Parathyroid adenoma (tissue), 2 donors: ENCODE results near the gene ABHD4.
"Not testable (repeated sequence)": the region's sequence is repeated elsewhere in the genome, so short reads cannot be mapped to it uniquely, and the experiment has no call there.

Experiments used
- H2AFZ ChIP-seq: fragments of 300-600 bp; sonication (generic); one replicate; pipeline ENCODE4 v1.7.0; 2017; ENCODE audit warnings: antibody characterized with exemption, mild to moderate bottlenecking
- H3K27ac ChIP-seq: fragments of 300-600 bp; sonication (generic); one replicate; pipeline ENCODE4 v1.7.0; 2017
- H3K27me3 ChIP-seq: fragments of 300-600 bp; sonication (generic); one replicate; pipeline ENCODE4 v1.7.0; 2017; ENCODE audit warnings: low read length; ENCODE audit not compliant: control insufficient read depth, insufficient read depth
- H3K36me3 ChIP-seq: fragments of 300-600 bp; sonication (generic); one replicate; pipeline ENCODE4 v1.7.0; 2017; ENCODE audit warnings: low read length; ENCODE audit not compliant: control insufficient read depth, insufficient read depth
- H3K4me1 ChIP-seq: fragments of 300-600 bp; sonication (generic); one replicate; pipeline ENCODE4 v1.7.0; 2017; ENCODE audit warnings: control low read depth
- H3K4me2 ChIP-seq: fragments of 300-600 bp; sonication (generic); one replicate; pipeline ENCODE4 v1.7.0; 2017; ENCODE audit warnings: low read length
- H3K4me3 ChIP-seq: fragments of 300-600 bp; sonication (generic); one replicate; pipeline ENCODE4 v1.7.0; 2017; ENCODE audit warnings: low read depth, low read length
- H3K79me2 ChIP-seq: fragments of 300-600 bp; sonication (generic); one replicate; pipeline ENCODE4 v1.7.0; 2017; ENCODE audit warnings: control low read depth
- H3K9ac ChIP-seq: fragments of 300-600 bp; sonication (generic); one replicate; pipeline ENCODE4 v1.7.0; 2017; ENCODE audit warnings: mild to moderate bottlenecking
- H3K9me3 ChIP-seq: fragments of 300-600 bp; sonication (generic); one replicate; pipeline ENCODE4 v1.7.0; 2017; ENCODE audit warnings: low read length; ENCODE audit not compliant: control insufficient read depth
- TF ChIP-seq, protein P1 (sequence below): fragments of 300-600 bp; sonication (generic); IDR thresholded peaks from one replicate; pipeline ENCODE4 v1.7.0; 2017; ENCODE audit warnings: antibody characterized with exemption, mild to moderate bottlenecking
- donor health status: primary hyperparathyroidism.

The ABHD4 gene

DNA sequence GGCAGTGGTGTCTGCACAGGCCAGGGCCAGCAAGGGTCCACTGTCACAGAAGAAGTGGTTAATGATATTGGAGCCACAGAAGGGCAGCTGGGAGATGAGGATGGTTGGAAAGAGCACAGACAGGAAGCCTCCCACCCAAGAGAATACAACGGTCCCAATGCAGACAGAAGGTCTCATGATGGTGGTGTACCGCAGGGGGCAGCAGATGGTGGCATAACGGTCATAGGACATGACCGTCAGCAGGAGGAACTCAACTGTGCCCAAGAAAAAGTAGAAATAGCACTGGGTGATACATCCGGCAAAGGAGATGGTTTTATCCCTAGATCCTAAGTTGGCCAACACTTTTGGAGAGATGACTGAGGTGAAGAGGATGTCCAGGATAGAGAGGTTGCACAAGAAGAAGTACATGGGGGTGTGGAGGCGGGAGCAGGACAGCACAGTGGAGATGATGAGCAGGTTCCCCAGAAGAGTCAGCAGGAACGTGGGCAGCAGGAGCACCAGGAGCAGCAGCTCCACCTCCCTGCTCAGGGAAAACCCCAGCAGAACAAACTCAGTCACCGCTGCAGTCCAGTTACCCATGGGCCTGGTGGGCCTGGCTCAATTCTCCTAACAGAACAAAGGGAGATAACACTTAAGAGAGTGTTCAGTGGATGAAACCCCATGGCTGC is 36.3 kb downstream of the ABHD4 start:
- TF ChIP-seq, protein P1, sequence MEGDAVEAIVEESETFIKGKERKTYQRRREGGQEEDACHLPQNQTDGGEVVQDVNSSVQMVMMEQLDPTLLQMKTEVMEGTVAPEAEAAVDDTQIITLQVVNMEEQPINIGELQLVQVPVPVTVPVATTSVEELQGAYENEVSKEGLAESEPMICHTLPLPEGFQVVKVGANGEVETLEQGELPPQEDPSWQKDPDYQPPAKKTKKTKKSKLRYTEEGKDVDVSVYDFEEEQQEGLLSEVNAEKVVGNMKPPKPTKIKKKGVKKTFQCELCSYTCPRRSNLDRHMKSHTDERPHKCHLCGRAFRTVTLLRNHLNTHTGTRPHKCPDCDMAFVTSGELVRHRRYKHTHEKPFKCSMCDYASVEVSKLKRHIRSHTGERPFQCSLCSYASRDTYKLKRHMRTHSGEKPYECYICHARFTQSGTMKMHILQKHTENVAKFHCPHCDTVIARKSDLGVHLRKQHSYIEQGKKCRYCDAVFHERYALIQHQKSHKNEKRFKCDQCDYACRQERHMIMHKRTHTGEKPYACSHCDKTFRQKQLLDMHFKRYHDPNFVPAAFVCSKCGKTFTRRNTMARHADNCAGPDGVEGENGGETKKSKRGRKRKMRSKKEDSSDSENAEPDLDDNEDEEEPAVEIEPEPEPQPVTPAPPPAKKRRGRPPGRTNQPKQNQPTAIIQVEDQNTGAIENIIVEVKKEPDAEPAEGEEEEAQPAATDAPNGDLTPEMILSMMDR: no peak
- H3K27ac ChIP-seq: no peak overlapping the region
- H3K4me2 ChIP-seq: no peak overlapping the region
- no peak overlapping the region for H3K4me3 ChIP-seq
- no peaks in the 10 kb centered on the region for H3K27me3 ChIP-seq
- H3K9ac ChIP-seq: no peak overlapping the region
- no peak overlapping the region for H2AFZ ChIP-seq
- no peaks in the 10 kb centered on the region for H3K36me3 ChIP-seq
- H3K9me3 ChIP-seq: no peaks in the 10 kb centered on the region
- H3K4me1 ChIP-seq: no peaks in the 10 kb centered on the region
- no peaks in the 10 kb centered on the region for H3K79me2 ChIP-seq

DNA sequence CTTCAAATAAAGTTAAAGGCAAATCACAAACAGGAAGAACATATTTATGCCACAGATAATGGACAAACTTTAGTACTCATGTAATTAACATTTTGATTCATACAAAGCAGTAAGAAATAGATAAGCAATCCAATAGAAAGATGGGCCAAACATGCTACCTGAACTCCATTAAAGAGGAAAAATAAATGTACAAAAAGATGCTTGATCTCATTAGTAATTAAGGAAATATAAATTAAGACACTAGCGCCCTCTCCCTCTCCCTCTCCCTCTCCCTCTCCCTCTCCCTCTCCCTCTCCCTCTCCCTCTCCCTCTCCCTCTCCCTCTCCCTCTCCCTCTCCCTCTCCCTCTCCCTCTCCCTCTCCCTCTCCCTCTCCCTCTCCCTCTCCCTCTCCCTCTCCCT is 37.9 kb downstream of the ABHD4 start:
- H3K36me3 ChIP-seq, H3K79me2 ChIP-seq, H3K9me3 ChIP-seq, H3K9ac ChIP-seq, H3K4me3 ChIP-seq, H3K27ac ChIP-seq, H2AFZ ChIP-seq, H3K4me1 ChIP-seq, H3K4me2 ChIP-seq, H3K27me3 ChIP-seq: not testable (repeated sequence)

DNA sequence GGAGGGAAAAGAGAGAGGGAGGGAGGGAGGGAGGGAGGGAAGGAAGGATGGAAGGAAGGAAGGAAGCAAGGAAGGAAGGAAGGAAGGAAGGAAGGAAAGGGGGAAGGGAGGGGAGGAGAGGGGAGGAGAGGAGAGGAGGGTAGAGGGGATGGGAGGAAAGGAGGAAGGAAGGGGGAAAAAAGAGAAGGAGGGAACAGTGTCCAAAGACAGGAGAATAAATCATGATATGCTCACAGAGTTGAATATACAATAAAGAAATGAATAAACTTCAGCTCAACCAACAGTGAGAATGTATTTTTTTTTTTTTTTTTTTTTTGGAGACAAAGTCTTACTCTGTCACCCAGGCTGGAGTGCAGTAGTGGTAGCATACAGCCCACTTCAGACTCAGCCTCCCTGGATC is 42.1 kb downstream of the ABHD4 start:
- TF ChIP-seq, protein P1: no peak
- Histone ChIP-seq H3K9me3 (no peaks in the 10 kb centered on the region), H3K4me1 (no peaks in the 10 kb centered on the region), H3K36me3 (no peaks in the 10 kb centered on the region), H2AFZ (no peak overlapping the region), H3K9ac (no peak overlapping the region), H3K4me3 (no peak overlapping the region), H3K4me2 (no peak overlapping the region), H3K27me3 (no peaks in the 10 kb centered on the region), H3K79me2 (no peaks in the 10 kb centered on the region), H3K27ac (no peak overlapping the region)

DNA sequence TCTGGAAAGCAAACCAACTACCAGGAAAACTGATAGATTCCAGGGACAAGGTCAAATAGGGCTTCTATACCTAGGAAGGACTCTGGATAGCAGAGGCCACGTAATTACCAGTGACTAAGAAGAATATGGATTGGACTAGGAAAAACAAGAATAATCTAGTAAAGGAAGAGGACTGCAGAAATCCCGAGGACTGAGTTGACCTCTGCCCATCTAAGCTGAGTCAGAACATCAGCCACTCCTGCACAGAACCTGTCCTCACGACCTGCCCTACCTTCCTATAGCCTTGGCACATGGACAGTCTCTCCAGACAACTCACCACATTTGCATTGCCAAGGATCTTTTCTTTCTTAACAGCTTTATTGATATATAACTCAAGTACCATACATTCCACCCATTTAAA is 43.7 kb downstream of the ABHD4 start:
- Histone ChIP-seq H3K4me1 (no peaks in the 10 kb centered on the region), H3K27me3 (no peaks in the 10 kb centered on the region), H3K27ac (no peak overlapping the region), H3K9ac (no peak overlapping the region), H3K4me3 (no peak overlapping the region), H3K4me2 (no peak overlapping the region), H2AFZ (no peak overlapping the region), H3K79me2 (no peaks in the 10 kb centered on the region), H3K36me3 (no peaks in the 10 kb centered on the region), H3K9me3 (no peaks in the 10 kb centered on the region)
- TF ChIP-seq, protein P1: no peak

DNA sequence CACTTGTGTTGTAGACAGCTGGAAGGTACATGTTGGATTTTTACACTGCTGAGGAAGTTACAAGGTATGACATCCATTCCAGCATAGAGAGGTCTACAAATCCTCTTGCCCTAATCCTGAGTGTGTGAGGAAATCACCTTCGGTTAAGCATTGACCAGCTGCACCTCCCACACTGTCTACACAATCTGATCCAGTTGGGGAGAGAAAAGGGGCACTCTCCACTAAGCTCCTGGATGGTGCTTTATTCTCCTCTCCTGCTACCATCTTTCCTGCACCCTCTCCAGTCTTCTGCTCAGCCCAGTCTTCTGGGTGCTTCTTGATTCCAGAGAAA is 46.2 kb downstream of the ABHD4 start, which contains the start of gene OR6J1:
TSS of gene OR6J1 (minus strand) at position 48 of the 331 bp plus-strand sequence. CDS start 9,541 bp downstream, outside the sequence.
- Histone ChIP-seq H3K4me3 (no peak within 1 kb of the TSS), H3K36me3 (no peaks in the 10 kb centered on the region), H3K79me2 (no peaks in the 10 kb centered on the region), H3K9ac (no peak within 1 kb of the TSS), H3K9me3 (no peaks in the 10 kb centered on the region), H3K27ac (no peak within 1 kb of the TSS), H2AFZ (no peak within 1 kb of the TSS), H3K4me1 (no peaks in the 10 kb centered on the region), H3K27me3 (no peaks in the 10 kb centered on the region), H3K4me2 (no peak within 1 kb of the TSS)
- TF ChIP-seq, protein P1: no peak
